IMR-90 (cell line): ENCODE results near the gene FAM149A. TPM values are rescaled to one million over a fixed set of nuclear protein-coding genes. Genes with fewer than 3 reads are reported as not detected.

Source experiments
- ATAC-seq: fragments of 200-7000 bp; cut with Tn5 transposase; 2 replicates; pipeline ENCODE4 v1.9.1; 2020; ENCODE audit warnings: low read depth, mild to moderate bottlenecking, moderate library complexity
- BruUV-seq: library from RNA; stranded (reverse); fragments of 400-500 nt; replicated peaks from 2 replicates; lab custom pipeline; 2021; lab: Mats Ljungman, UMichigan
- CTCF ChIA-PET: fragments of 300-600 bp; formaldehyde crosslinking; extraction: SDS; loops from one replicate; lab custom pipeline; 2021; ENCODE audit warnings: antibody characterized with exemption; lab: Yijun Ruan, JAX
- POLR2A ChIA-PET: fragments of 300-600 bp; sonication (Branson Sonifier 250); formaldehyde crosslinking; loops from one replicate; lab custom pipeline; 2022; ENCODE audit warnings: antibody characterized with exemption; ENCODE audit not compliant: unreplicated experiment; lab: Charles Lee
- DNase-seq: peaks from one replicate; pipeline ENCODE4 v3.0.0; 2013
- H2AFZ ChIP-seq: replicated peaks from 2 replicates; pipeline ENCODE3; 2013; ENCODE audit warnings: low read length, mild to moderate bottlenecking; ENCODE audit not compliant: poor library complexity
- H2AK5ac ChIP-seq: 2 replicates; pipeline ENCODE4 v1.6.1; 2013; ENCODE audit warnings: low read depth, low read length, inconsistent platforms
- H2AK9ac ChIP-seq: replicated peaks from 2 replicates; pipeline ENCODE3; 2013; ENCODE audit warnings: mild to moderate bottlenecking, low read depth, low read length, moderate library complexity; ENCODE audit not compliant: poor library complexity
- H2BK120ac ChIP-seq: 2 replicates; pipeline ENCODE4 v1.6.1; 2013; ENCODE audit warnings: low read depth, low read length, inconsistent platforms
- H2BK15ac ChIP-seq: 3 replicates; pipeline ENCODE4 v1.6.1; 2013; ENCODE audit warnings: low read depth, low read length, inconsistent platforms
- H2BK20ac ChIP-seq: 2 replicates; pipeline ENCODE4 v1.6.1; 2013; ENCODE audit warnings: low read depth, mild to moderate bottlenecking, inconsistent platforms, low read length, moderate library complexity
- H2BK5ac ChIP-seq: 2 replicates; pipeline ENCODE4 v1.6.1; 2013; ENCODE audit warnings: mild to moderate bottlenecking, low read depth, low read length, inconsistent platforms; ENCODE audit not compliant: poor library complexity, severe bottlenecking
- H3K14ac ChIP-seq: replicated peaks from 2 replicates; pipeline ENCODE4 v1.6.1; 2013; ENCODE audit warnings: low read depth, low read length, inconsistent platforms
- H3K18ac ChIP-seq: 2 replicates; pipeline ENCODE4 v1.6.1; 2013; ENCODE audit warnings: low read depth, low read length, control low read depth
- H3K23ac ChIP-seq: 2 replicates; pipeline ENCODE4 v1.6.1; 2013; ENCODE audit warnings: low read depth, low read length, inconsistent platforms
- H3K27ac ChIP-seq: 2 replicates; pipeline ENCODE4 v1.5.1; 2013; ENCODE audit warnings: mild to moderate bottlenecking, control low read depth, low read length; ENCODE audit not compliant: insufficient read depth
- H3K27me3 ChIP-seq: 2 replicates; pipeline ENCODE4 v1.6.1; 2013; ENCODE audit warnings: low read length; ENCODE audit not compliant: control insufficient read depth, insufficient read depth
- H3K36me3 ChIP-seq: 2 replicates; pipeline ENCODE4 v1.6.1; 2013; ENCODE audit warnings: low read length, mixed read lengths; ENCODE audit not compliant: control insufficient read depth, insufficient read depth
- H3K4ac ChIP-seq: 2 replicates; pipeline ENCODE4 v1.6.1; 2013; ENCODE audit warnings: low read depth, low read length, inconsistent platforms
- H3K4me1 ChIP-seq: 2 replicates; pipeline ENCODE4 v1.6.1; 2013; ENCODE audit warnings: low read length, mixed read lengths; ENCODE audit not compliant: control insufficient read depth, insufficient read depth
- H3K4me2 ChIP-seq: 2 replicates; pipeline ENCODE4 v1.6.1; 2013; ENCODE audit warnings: low read depth, mild to moderate bottlenecking, control low read depth, low read length, moderate library complexity
- H3K4me3 ChIP-seq: 2 replicates; pipeline ENCODE4 v1.5.1; 2013; ENCODE audit warnings: low read depth, mild to moderate bottlenecking, control low read depth, low read length, moderate library complexity; ENCODE audit not compliant: insufficient read depth
- H3K56ac ChIP-seq: 2 replicates; pipeline ENCODE4 v1.6.1; 2013; ENCODE audit warnings: low read length, inconsistent platforms; ENCODE audit not compliant: insufficient read depth; ENCODE audit errors: extremely low read depth
- H3K79me1 ChIP-seq, 2 experiments: 2 replicates each; pipeline ENCODE4 v1.6.1; 2013; ENCODE audit warnings: low read length in 2 of 2, inconsistent platforms in 1 of 2, low read depth in 1 of 2
- H3K9ac ChIP-seq: 2 replicates; pipeline ENCODE4 v1.6.1; 2013; ENCODE audit warnings: low read depth, low read length, control low read depth
- H3K9me1 ChIP-seq: 2 replicates; pipeline ENCODE4 v1.6.1; 2013; ENCODE audit warnings: low read length, inconsistent platforms; ENCODE audit not compliant: insufficient read depth
- H3K9me3 ChIP-seq: 2 replicates; pipeline ENCODE4 v1.6.1; 2013; ENCODE audit warnings: low read length; ENCODE audit not compliant: control insufficient read depth, insufficient read depth
- H4K20me1 ChIP-seq: 2 replicates; pipeline ENCODE4 v1.6.1; 2013; ENCODE audit warnings: low read length, inconsistent platforms; ENCODE audit not compliant: insufficient read depth
- H4K5ac ChIP-seq: 2 replicates; pipeline ENCODE4 v1.6.1; 2013; ENCODE audit warnings: mild to moderate bottlenecking, low read depth, low read length, control low read depth
- H4K8ac ChIP-seq, 2 experiments: 2 replicates each; pipeline ENCODE4 v1.6.1; 2013; ENCODE audit warnings: low read depth in 2 of 2, low read length in 2 of 2, control low read depth in 1 of 2, inconsistent platforms in 1 of 2
- H4K91ac ChIP-seq: 2 replicates; pipeline ENCODE4 v1.6.1; 2013; ENCODE audit warnings: low read depth, low read length, inconsistent platforms; ENCODE audit not compliant: insufficient read depth
- RAD21 ChIP-seq: IDR thresholded peaks from 2 replicates; pipeline ENCODE4 v1.6.1; 2012; ENCODE audit warnings: low read length, improper control_type of control experiment
- WGBS, 2 experiments: methylation state at CpG; one replicate each; pipeline versions ENCODE4 v1.1.5 to v1.1.7; 2013; ENCODE audit warnings: missing lambda C conversion rate in 2 of 2; ENCODE audit not compliant: insufficient read length in 1 of 2; ENCODE audit errors: extremely low coverage in 2 of 2; 5-methylcytosine and 5-hydroxymethylcytosine counted together
- dilution Hi-C: fragments of 300-500 bp; cut with HindIII; formaldehyde crosslinking; loops from one replicate; pipeline ENCODE4 v1.14.3; 2018; ENCODE audit warnings: low sequenced_read_pairs; ENCODE audit not compliant: unreplicated experiment
- in situ Hi-C: fragments of 300-500 bp; cut with MboI; formaldehyde crosslinking; loops from 3 replicates; pipeline ENCODE4 v1.14.3; 2019; ENCODE audit warnings: low sequenced_read_pairs, inconsistent platforms, mixed read lengths
- intact Hi-C: fragments of 100-400 bp; cut with micrococcal nuclease; formaldehyde crosslinking; loops from 2 replicates; pipeline ENCODE4 v1.10.0; 2022
- polyA plus RNA-seq, 3 experiments: library from polyadenylated mRNA; depleted of rRNA; stranded (reverse); fragments of >200 nt; gene quantifications; 2 replicates each; pipeline ENCODE4 v1.2.3, GENCODE V29; 2012; ENCODE audit warnings: low replicate concordance in 1 of 3
- total RNA-seq: library from RNA; depleted of rRNA; stranded (reverse); fragments of >200 nt; gene quantifications from 2 replicates; pipeline ENCODE4 v1.2.3, GENCODE V29; 2012

Gene FAM149A
- total and polyA plus RNA-seq, 2 of the 4 experiments (the other 2 are of a cell fraction): 0.54 to 0.70 TPM

DNA sequence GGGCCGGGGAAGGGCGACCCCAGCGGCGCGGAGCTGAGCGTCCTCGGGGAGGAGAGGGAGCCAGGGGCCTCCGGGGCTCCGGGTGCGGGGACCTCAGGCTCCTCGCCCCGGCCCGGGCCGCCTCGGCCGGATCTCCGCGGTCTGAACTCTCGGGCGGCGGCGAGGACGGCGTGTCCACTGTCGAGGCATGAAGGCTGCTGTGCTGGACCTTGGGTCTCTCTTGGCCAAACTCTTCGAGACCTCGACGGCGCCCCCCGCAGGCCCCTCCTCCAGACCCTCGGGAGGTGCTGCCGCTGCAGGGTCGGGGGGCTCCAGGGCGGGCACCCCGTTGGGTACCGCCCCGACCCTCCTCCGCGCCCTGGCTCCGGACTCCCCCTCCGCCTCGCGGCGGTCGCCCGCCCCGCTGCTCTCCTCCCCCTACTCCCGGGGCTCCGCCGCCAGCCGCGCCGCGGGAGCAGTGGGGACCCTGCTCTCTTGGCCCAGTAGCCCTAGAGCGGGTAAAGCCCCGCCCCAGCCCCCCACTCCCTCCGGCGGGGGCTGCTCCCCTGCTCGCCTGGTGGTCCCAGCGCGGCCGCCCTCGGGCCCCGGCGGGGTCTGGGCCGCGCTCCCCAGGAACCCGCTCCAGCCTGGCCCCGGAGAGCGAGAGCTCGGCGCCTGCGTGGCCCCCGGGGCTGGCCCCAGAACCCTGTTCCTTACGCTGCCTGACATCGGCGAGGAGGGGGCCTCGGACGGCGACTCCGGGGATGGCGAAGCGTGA, 564 bp downstream of the FAM149A start:
- no peaks in the 10 kb centered on the region for H4K20me1 ChIP-seq
- TF ChIP-seq RAD21: no peak
- ChIA-PET CTCF (no interaction called here), POLR2A (no interaction called here)
- no peak overlapping the region for H3K27ac ChIP-seq
- ATAC-seq: peak; percentile 63
- no peaks in the 10 kb centered on the region for H3K36me3 ChIP-seq
- H3K4ac ChIP-seq: no peak overlapping the region
- no peak overlapping the region for H2AK5ac ChIP-seq
- DNase-seq: no peak
- H2BK120ac ChIP-seq: no peak overlapping the region
- H4K91ac ChIP-seq: no peak overlapping the region
- H2BK5ac ChIP-seq: no peak overlapping the region
- no peak overlapping the region for H3K23ac ChIP-seq
- no peak overlapping the region for H4K8ac ChIP-seq
- H3K9me3 ChIP-seq: no peaks in the 10 kb centered on the region
- H3K79me1 ChIP-seq: no peaks in the 10 kb centered on the region
- H4K5ac ChIP-seq: no peak overlapping the region
- H2AFZ ChIP-seq: peak overlapping the region; percentile 14
- no peak overlapping the region for H3K4me2 ChIP-seq
- dilution Hi-C loops (no loop called here), intact Hi-C loops (no loop called here), in situ Hi-C loops (no loop called here)
- no TSS peak for BruUV-seq
- no peak overlapping the region for H3K9ac ChIP-seq
- no peak overlapping the region for H3K18ac ChIP-seq
- H2BK15ac ChIP-seq: no peak overlapping the region
- H3K27me3 ChIP-seq: peaks cover 24% of the 10 kb centered on the region
- H2AK9ac ChIP-seq: peak overlapping the region; percentile 37
- no peak overlapping the region for H2BK20ac ChIP-seq
- no peaks in the 10 kb centered on the region for H3K9me1 ChIP-seq
- no peak overlapping the region for H3K56ac ChIP-seq
- peak overlapping the region; percentile 3; the same call in 1 of the 2 replicates for H3K4me3 ChIP-seq
- H3K14ac ChIP-seq: no peak overlapping the region
- no peaks in the 10 kb centered on the region for H3K4me1 ChIP-seq
- 4% methylated on average over 36 of the region's 83 CpGs; no CpG with 5 or more reads in 1 of the 2 experiments for WGBS, 2 experiments
